Umbilical cord (tissue), 2 donors: Measurements from ENCODE around the gene IFT25. TPM values are rescaled to one million over a fixed set of nuclear protein-coding genes. Genes with fewer than 3 reads are reported as not detected.

Experiments
- DNase-seq: peaks from one replicate; pipeline ENCODE4 v3.0.0-alpha.2; 2015; ENCODE audit warnings: low spot score
- total RNA-seq: library from RNA; depleted of rRNA; stranded (reverse); fragments of >200 nt; gene quantifications from one replicate; pipeline ENCODE4 v1.2.3, GENCODE V29; 2014; ENCODE audit warnings: low replicate concordance; ENCODE audit not compliant: insufficient read depth

Gene IFT25
- total RNA-seq, 1 donor from 2014 or later = 60.9 TPM

DNA sequence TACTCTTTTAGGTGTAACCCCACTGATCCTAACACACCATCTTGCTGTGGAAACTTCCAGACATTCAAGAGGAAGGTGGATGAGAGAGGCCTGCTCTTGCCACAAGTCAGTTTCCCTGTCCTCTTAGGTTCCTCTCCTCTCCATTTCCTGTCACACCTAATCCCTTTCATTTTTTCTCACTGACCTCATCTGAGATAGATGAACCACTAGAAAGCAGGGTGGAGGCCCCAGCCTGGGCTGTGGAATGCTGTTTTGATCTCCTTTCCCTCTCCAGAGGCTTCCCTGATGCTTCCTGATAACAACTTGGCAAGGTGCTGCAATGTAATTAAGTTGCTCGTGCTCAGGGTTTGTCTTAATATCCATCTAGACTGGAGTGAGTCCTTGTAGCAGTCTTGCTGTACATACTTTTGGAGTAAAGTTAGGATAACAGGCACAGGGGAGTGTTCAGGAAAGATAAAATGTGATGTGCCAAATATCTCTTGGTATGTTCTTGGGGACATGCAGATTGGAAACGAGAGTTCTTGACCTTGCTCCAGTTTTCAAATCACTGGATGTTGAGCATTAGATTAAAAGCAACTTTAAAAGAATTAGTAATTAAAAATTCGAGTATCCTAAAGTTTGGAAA, 11.8 kb upstream of the IFT25 start:
- DNase-seq = peak; percentile 95

GRCh38 chr1:53956308-53957168, 11.0 kb upstream of the IFT25 start:
- no peak for DNase-seq

DNA sequence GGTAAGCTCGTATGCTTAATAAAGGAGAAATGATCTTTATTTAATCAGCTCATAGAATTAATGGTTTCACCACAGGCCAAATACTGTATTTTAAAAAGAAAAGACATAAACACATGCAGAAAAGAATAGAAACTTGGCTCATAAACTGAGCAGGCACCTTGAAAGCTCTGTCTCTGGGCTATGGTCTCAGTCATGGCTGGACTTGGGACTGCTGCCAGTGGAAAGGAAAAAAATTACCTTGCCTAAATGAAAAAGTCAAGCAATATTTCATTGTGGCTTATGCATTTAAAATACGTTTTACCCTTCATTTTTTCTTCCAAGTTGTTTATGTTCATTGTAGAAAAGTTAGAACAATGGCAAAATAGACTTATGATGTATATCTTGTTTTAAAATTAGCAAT, 8.6 kb upstream of the IFT25 start:
- no peak for DNase-seq

DNA sequence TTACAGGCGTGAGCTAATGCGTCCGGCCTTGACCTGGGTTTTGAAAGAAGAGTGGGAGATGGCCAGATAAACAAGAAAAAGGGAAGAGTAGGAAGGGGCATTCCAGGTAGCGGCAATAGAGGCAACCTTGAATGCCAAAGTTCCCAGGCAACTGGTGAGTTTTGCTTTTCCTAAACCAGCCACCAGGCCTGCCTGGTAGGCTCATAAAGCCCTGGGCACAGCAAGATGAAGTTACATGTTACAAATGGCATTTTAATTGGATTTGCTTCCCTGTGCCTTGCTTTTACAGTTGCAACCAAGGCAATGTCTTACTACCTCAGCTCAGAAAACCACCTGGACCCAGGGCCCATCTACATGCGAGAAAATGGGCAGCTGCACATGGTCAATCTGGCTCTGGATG, 6.2 kb upstream of the IFT25 start:
- no peak for DNase-seq

DNA sequence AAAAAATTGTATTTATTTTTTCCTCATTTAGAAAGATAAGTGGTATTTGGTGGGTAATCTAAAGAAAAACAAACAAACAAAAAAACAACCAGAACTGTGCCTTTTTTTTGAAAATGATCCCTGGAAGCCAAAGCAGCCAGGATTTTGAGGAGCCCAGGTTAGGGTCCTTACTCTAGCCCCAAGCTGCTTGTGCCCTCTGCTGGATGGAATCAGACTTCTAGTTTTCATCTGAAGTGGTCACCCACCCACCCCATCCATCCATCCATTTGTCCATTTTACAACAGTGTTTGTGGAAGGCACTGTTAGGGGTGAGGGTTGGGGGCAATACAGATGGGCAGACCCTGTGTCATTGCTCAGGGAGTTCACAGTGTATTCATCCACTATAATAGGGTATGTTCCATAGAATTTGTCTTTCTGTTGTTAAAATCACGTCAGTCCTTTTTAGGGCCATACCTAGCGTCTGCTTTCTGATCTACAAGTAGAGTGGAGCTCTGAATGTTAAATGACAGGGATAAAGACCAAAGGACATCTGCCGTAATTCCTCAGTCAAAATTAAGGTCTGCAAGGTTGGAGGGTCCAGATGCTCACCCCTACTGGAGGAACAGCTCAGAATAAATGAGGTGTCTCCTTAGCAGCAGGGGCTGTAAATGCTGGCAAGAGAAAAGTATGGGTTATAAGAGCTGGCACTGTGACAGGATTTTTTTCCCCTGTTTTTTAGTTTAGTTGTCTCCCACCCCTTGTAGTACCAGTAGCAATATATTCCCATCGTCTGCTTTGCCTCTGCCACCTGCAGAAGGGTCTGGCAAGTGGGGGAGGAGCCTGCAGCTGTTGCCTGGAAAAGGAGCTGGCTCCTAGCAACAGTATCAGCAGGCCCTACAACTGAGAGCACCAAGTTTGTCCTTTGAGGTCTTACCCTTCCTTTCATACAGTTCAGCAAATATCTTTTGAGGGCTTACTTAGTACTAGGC, 3.8 kb upstream of the IFT25 start:
- DNase-seq = peak; percentile 35

GRCh38 chr1:53948291-53948690, 2.8 kb upstream of the IFT25 start:
- DNase-seq = no peak

GRCh38 chr1:53947172-53947907, 1.8 kb upstream of the IFT25 start:
- DNase-seq = no peak

DNA sequence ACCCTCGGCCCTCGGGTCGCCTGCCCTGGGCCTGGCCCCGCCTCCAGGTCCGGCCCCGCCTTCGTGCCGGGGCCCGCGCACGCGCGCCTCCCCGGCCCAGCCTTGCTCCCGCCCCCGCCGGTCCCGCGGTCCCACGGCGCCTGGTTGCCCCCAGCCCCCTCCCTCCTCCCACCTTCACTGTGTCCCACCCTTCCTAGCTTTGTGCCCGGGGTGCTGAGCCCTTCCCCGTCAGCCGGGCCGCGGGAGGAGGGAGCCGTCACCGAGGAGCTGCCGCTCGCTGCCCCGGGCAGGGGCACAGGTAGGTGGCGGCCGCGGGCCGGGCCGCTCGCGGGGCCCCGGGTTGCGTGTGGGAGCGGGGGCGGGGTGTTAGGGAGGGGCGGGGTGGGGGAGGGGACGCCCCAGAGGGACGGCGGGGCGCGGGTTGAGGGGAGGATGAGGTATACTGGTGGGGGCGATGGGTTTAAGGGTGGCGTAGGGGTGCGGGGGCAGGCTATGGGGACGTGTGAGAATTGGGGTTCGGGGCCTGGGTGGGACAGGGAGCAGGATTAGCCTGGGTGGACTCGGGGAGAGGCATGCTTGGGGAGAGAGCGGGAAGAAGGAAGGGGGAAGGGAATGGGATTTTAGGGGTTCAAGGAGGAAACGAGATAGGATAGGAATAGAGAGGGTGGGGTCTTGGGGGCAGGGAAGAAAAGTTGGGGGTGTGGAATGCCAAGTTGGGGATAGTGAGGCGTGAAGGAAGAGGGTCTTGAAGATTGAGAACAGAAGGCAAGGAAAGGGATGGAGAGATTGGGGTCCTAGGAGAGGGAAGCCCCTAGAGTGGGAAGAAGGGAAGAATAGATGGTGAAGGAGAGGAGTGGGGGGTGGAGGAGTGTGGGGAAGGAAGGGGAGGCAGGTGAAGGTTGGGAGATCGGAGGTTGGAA, 1.0 kb upstream of the IFT25 start, which contains the start of gene LRRC42:
Gene LRRC42 (plus strand): TSS at position 99 of the 920 bp plus-strand sequence. CDS start 5,650 bp downstream, outside the sequence.
- no peak for DNase-seq

GRCh38 chr1:53945183-53945432, 391 bp downstream of the IFT25 start:
- DNase-seq = no peak

GRCh38 chr1:53944469-53945182, 873 bp downstream of the IFT25 start:
- DNase-seq = peak; percentile 29

DNA sequence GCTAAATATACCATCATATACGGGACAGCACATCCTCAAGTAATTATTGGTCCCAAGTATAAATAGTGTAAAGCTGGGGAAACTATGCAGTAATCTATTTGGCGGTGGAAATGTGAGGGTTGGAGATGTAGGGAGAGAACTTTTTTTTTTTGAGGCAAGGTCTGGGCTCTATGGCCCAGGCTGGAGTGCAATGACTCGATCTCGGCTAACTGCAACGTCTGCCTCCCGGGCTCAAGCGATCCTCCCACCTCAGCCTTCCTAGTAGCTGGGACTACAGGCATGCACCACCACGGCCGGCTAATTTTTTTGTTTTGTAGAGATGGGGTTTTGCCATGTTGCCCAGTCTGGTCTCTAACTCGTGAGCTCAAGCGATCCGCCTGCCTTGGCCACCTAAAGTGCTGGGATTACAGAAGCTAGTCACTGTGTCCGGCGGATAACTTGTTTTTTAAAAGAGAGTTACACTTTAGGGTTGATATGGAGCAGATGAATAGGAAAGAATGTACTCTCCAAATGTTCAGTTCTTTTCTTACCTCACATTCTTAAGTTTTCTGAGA, 1.9 kb downstream of the IFT25 start:
- DNase-seq = no peak

GRCh38 chr1:53943090-53943489, 2.4 kb downstream of the IFT25 start:
- DNase-seq = no peak

GRCh38 chr1:53942127-53942957, 3.2 kb downstream of the IFT25 start:
- no peak for DNase-seq

- no peak for DNase-seq
Measured at GRCh38 chr1:53938136-53938830, 7.2 kb downstream of the IFT25 start.

DNA sequence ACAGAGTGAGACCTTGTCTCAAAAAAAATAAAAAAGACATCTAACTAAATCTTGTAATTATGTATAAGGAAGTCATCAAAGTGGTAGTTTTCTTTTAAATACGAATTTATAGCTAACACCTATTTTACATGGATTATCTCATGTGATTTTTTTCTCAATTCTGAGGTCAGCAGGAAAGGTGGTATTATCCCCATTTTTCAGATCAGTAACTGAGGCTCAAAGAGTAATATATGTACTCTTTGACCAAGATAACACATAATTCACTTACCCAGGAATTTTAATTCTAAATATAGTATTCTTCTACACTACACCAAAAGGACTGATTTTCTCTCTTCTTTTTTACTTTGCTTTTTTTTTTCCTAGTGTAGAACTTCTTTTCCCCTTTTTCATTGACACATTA, 9.1 kb downstream of the IFT25 start:
- DNase-seq = no peak

- no peak for DNase-seq
Measured at GRCh38 chr1:53934170-53934765, 11.2 kb downstream of the IFT25 start.

GRCh38 chr1:53931523-53931922, 14.0 kb downstream of the IFT25 start:
- DNase-seq = no peak
